K562 (cell line): ENCODE data around the gene CIAPIN1. TPM values are rescaled to one million over a fixed set of nuclear protein-coding genes. Genes with fewer than 3 reads are reported as not detected.

Experiments used
- ATAC-seq: fragments of 200-7000 bp; cut with Tn5 transposase; 3 replicates; pipeline ENCODE4 v1.9.1; 2020; ENCODE audit warnings: moderate library complexity
- BruUV-seq: library from RNA; stranded (reverse); fragments of 400-500 nt; replicated peaks from 2 replicates; lab custom pipeline; 2021; lab: Mats Ljungman, UMichigan
- CTCF ChIA-PET: fragments of 300-600 bp; formaldehyde crosslinking; extraction: SDS; loops from one replicate; lab custom pipeline; 2021; ENCODE audit warnings: low intra/inter-chr PET ratio; lab: Yijun Ruan, JAX
- POLR2A ChIA-PET: fragments of 300-600, 350-650 bp; sonication (Branson Sonifier 250); formaldehyde crosslinking; extraction: SDS; loops from one replicate; lab custom pipeline; 2021; ENCODE audit warnings: antibody characterized with exemption, inconsistent platforms; lab: Yijun Ruan, JAX
- DNase-seq, 4 experiments: peaks; one replicate each; pipeline versions ENCODE4 v3.0.0 to v3.0.0-alpha.2; 2011 to 2018; ENCODE audit warnings: low spot score in 3 of 4, mixed read lengths in 3 of 4; ENCODE audit errors: extremely low read depth in 1 of 4
- FAIRE-seq: peaks from 2 replicates; lab custom pipeline; 2011; peaks lifted over from hg19 to GRCh38; lab: Jason Lieb, UNC
- H2AFZ ChIP-seq: 2 replicates; pipeline ENCODE4 v1.6.0; 2011; ENCODE audit warnings: low read depth, low read length, control low read depth, inconsistent platforms
- H3K27ac ChIP-seq: fragments of 200-600 bp; 3 replicates; pipeline ENCODE4 v1.8.0; 2011; ENCODE audit warnings: low read depth, mild to moderate bottlenecking, control low read depth, inconsistent platforms, low read length, moderate library complexity, mixed read lengths; ENCODE audit errors: extremely low read depth
- H3K27me3 ChIP-seq, 2 experiments: fragments of 300-600 bp in 1 of 2; 2 replicates in 1 of 2; 3 replicates in 1 of 2; pipeline versions ENCODE4 v1.6.0 to v1.8.0; 2011; ENCODE audit warnings: inconsistent platforms in 2 of 2, low read length in 2 of 2, mild to moderate bottlenecking in 1 of 2, mixed read lengths in 1 of 2, moderate library complexity in 1 of 2; ENCODE audit not compliant: control insufficient read depth in 2 of 2, insufficient read depth in 2 of 2
- H3K36me3 ChIP-seq: fragments of 300-600 bp; 3 replicates; pipeline ENCODE4 v1.8.0; 2011; ENCODE audit warnings: mild to moderate bottlenecking, low read length, inconsistent platforms; ENCODE audit not compliant: control insufficient read depth, insufficient read depth
- H3K4me1 ChIP-seq, 2 experiments: fragments of 200-600 bp in 1 of 2; replicated peaks in 1 of 2; 2 replicates in 1 of 2; 3 replicates in 1 of 2; pipeline versions ENCODE4 v1.5.1 to v1.8.0; 2011; ENCODE audit warnings: inconsistent platforms in 2 of 2, low read length in 2 of 2, mild to moderate bottlenecking in 1 of 2, mixed read lengths in 1 of 2, moderate library complexity in 1 of 2; ENCODE audit not compliant: control insufficient read depth in 2 of 2, insufficient read depth in 2 of 2
- H3K4me2 ChIP-seq: 2 replicates; pipeline ENCODE4 v1.6.1; 2011; ENCODE audit warnings: low read length, control low read depth, inconsistent platforms, mixed read lengths; ENCODE audit not compliant: insufficient read depth
- H3K4me3 ChIP-seq: fragments of 200-600 bp; sonication (generic), shearing (Covaris generic); 2 replicates; pipeline ENCODE4 v1.5.1; 2016; ENCODE audit warnings: control low read depth, inconsistent platforms
- H3K79me2 ChIP-seq: fragments of 200-600 bp; 3 replicates; pipeline ENCODE4 v1.8.0; 2011; ENCODE audit warnings: low read length, inconsistent platforms; ENCODE audit not compliant: control insufficient read depth, insufficient read depth
- H3K9ac ChIP-seq, 2 experiments: 2 replicates each; pipeline versions ENCODE4 v1.6.0 to v1.6.1; 2011; ENCODE audit warnings: low read depth in 2 of 2, low read length in 2 of 2, control low read depth in 1 of 2, inconsistent platforms in 1 of 2, mild to moderate bottlenecking in 1 of 2, mixed read lengths in 1 of 2; ENCODE audit not compliant: insufficient read depth in 1 of 2
- H3K9me1 ChIP-seq: one replicate; pipeline ENCODE4 v1.6.0; 2011; ENCODE audit warnings: inconsistent platforms, mild to moderate bottlenecking, low read length, moderate library complexity; ENCODE audit not compliant: control insufficient read depth, insufficient read depth
- H3K9me3 ChIP-seq: replicated peaks from 2 replicates; pipeline ENCODE4 v1.5.1; 2011; ENCODE audit warnings: low read depth, low read length, inconsistent platforms; ENCODE audit not compliant: control insufficient read depth, insufficient read depth
- H4K20me1 ChIP-seq: replicated peaks from 2 replicates; pipeline ENCODE4 v1.6.1; 2011; ENCODE audit warnings: low read length, inconsistent platforms, mixed read lengths; ENCODE audit not compliant: control insufficient read depth, insufficient read depth
- DNMT1 ChIP-seq: fragments of 450-650 bp; IDR thresholded peaks from 2 replicates; pipeline ENCODE4 v1.6.1; 2016; ENCODE audit warnings: antibody characterized with exemption, mild to moderate bottlenecking
- ELF4 ChIP-seq: fragments of 450-650 bp; formaldehyde crosslinking; IDR thresholded peaks from 2 replicates; pipeline ENCODE4 v1.4.0; 2022; ENCODE audit warnings: missing genetic modification characterization
- ETV6 ChIP-seq, 3 experiments: fragments of 150-350 bp in 1 of 3; sonication (generic) in 1 of 3; formaldehyde crosslinking in 1 of 3; IDR thresholded peaks; 2 replicates each; pipeline versions ENCODE4 v1.6.1 to v1.8.0; 2014 to 2022; ENCODE audit warnings: borderline replicate concordance in 2 of 3, low read depth in 2 of 3, antibody characterized with exemption in 1 of 3, low read length in 1 of 3, mild to moderate bottlenecking in 1 of 3, missing genetic modification reagents in 1 of 3
- GABPB1 ChIP-seq: sonication (generic); formaldehyde crosslinking; IDR thresholded peaks from 2 replicates; pipeline ENCODE4 v1.8.0; 2022; ENCODE audit warnings: mild to moderate bottlenecking, missing genetic modification reagents
- HSF4 ChIP-seq: fragments of 250-450 bp; sonication (Bioruptor Pico); IDR thresholded peaks from 2 replicates; pipeline ENCODE4 v2.1.2; 2022; ENCODE audit warnings: mild to moderate bottlenecking, moderate library complexity, borderline replicate concordance
- KLF6 ChIP-seq: fragments of 250-450 bp; sonication (Bioruptor Pico); IDR thresholded peaks from 2 replicates; pipeline ENCODE4 v1.4.0; 2020; ENCODE audit warnings: mild to moderate bottlenecking, moderate library complexity, borderline replicate concordance
- MCM3 ChIP-seq: fragments of 450-650 bp; IDR thresholded peaks from 2 replicates; pipeline ENCODE4 v1.6.1; 2016
- NCOA6 ChIP-seq: fragments of 450-650 bp; IDR thresholded peaks from 2 replicates; pipeline ENCODE4 v1.6.1; 2017; ENCODE audit warnings: mild to moderate bottlenecking
- PHB2 ChIP-seq: fragments of 450-650 bp; IDR thresholded peaks from 2 replicates; pipeline ENCODE4 v1.6.1; 2017; ENCODE audit warnings: low read depth
- PRPF4 ChIP-seq: fragments of 200-400 bp; formaldehyde crosslinking; IDR thresholded peaks from one replicate; pipeline ENCODE4 v1.6.1; 2017; ENCODE audit warnings: low read length, low read depth, mild to moderate bottlenecking; ENCODE audit not compliant: insufficient read depth, poor library complexity, severe bottlenecking
- RBM39 ChIP-seq: fragments of 200-400 bp; formaldehyde crosslinking; optimal IDR thresholded peaks from 2 replicates; pipeline ENCODE3; 2018; ENCODE audit warnings: low read depth, low read length
- RFX5 ChIP-seq: IDR thresholded peaks from 2 replicates; pipeline ENCODE4 v1.6.1; 2011; ENCODE audit warnings: low read depth, mild to moderate bottlenecking, improper control_type of control experiment, low read length
- SMARCC2 ChIP-seq: fragments of 450-650 bp; IDR thresholded peaks from 2 replicates; pipeline ENCODE4 v1.6.1; 2017; ENCODE audit warnings: antibody characterized with exemption, moderate library complexity, mild to moderate bottlenecking, low read depth
- XRCC4 ChIP-seq: IDR thresholded peaks from one replicate; pipeline ENCODE4 v1.6.1; 2011; ENCODE audit not compliant: insufficient read depth, insufficient read length; ENCODE audit errors: extremely low read depth
- ZNF175 ChIP-seq: fragments of 200-800 bp; sonication (Bioruptor generic); IDR thresholded peaks from 2 replicates; pipeline ENCODE4 v1.6.1; 2016; ENCODE audit warnings: low read depth, mild to moderate bottlenecking, missing genetic modification characterization, missing compliant biosample characterization
- ZNF644 ChIP-seq: fragments of 200-800 bp; sonication (Bioruptor generic); IDR thresholded peaks from 2 replicates; pipeline ENCODE4 v1.6.1; 2016; ENCODE audit warnings: low read depth, missing genetic modification characterization, missing compliant biosample characterization
- ZNF75A ChIP-seq: fragments of 450-650 bp; formaldehyde crosslinking; IDR thresholded peaks from 2 replicates; pipeline ENCODE4 v1.4.0; 2020; ENCODE audit warnings: mild to moderate bottlenecking
- WGBS: fragments of 100-300 bp; shearing (Covaris generic); methylation state at CpG from one replicate; pipeline ENCODE4 v1.1.6; 2016; ENCODE audit warnings: low coverage, mixed read lengths; ENCODE audit not compliant: insufficient coverage; ENCODE audit errors: missing lambda C conversion rate; 5-methylcytosine and 5-hydroxymethylcytosine counted together
- in situ Hi-C: fragments of 300-500 bp; cut with MboI; formaldehyde crosslinking; loops from 4 replicates; pipeline ENCODE4 v1.15.0; 2018; ENCODE audit warnings: inconsistent platforms, mixed read lengths
- intact Hi-C: fragments of 100-400 bp; cut with micrococcal nuclease; formaldehyde crosslinking; loops from 2 replicates; pipeline ENCODE4 v1.14.2; 2022
- polyA plus RNA-seq, 8 experiments: library from polyadenylated mRNA; depleted of rRNA in 4 of 8; stranded (reverse) in 5 of 8; unstranded in 3 of 8; fragments of >200 nt; fragmentation: Nextera tagmentation in 2 of 8; fragmentation: Illumina TruSeq in 1 of 8; extraction: Ambion mirVana in 2 of 8; extraction: Trizol in 1 of 8; gene quantifications; 2 replicates each; pipeline versions ENCODE4 v1.2.1 to v1.2.3, GENCODE V29; 2011 to 2014; ENCODE audit warnings: inconsistent platforms in 1 of 8, missing spikeins in 1 of 8
- total RNA-seq, 7 experiments: library from RNA; depleted of rRNA in 6 of 7; stranded (reverse); fragments of >200 nt in 6 of 7; fragmentation: Illumina TruSeq in 2 of 7; extraction: Trizol in 2 of 7; gene quantifications; 2 replicates each; pipeline versions ENCODE4 v1.2.1 to v1.2.3, GENCODE V29; 2011 to 2021; ENCODE audit warnings: low replicate concordance in 1 of 7
- TF ChIP-seq, protein P1 (sequence below): fragments of 250-450 bp; sonication (Bioruptor Pico); IDR thresholded peaks from 2 replicates; pipeline ENCODE4 v1.4.0; 2020; ENCODE audit warnings: mild to moderate bottlenecking
- TF ChIP-seq, protein P2 (sequence below): fragments of 250-450 bp; sonication (Bioruptor Pico); IDR thresholded peaks from 2 replicates; pipeline ENCODE4 v1.8.0; 2021; ENCODE audit warnings: mild to moderate bottlenecking, moderate library complexity

CIAPIN1 gene
- total and polyA plus RNA-seq, 9 of the 15 experiments (the other 6 are each of a cell fraction or from before 2014, with no cell fraction given), result 71.8 to 263 (median 95.7) TPM

DNA sequence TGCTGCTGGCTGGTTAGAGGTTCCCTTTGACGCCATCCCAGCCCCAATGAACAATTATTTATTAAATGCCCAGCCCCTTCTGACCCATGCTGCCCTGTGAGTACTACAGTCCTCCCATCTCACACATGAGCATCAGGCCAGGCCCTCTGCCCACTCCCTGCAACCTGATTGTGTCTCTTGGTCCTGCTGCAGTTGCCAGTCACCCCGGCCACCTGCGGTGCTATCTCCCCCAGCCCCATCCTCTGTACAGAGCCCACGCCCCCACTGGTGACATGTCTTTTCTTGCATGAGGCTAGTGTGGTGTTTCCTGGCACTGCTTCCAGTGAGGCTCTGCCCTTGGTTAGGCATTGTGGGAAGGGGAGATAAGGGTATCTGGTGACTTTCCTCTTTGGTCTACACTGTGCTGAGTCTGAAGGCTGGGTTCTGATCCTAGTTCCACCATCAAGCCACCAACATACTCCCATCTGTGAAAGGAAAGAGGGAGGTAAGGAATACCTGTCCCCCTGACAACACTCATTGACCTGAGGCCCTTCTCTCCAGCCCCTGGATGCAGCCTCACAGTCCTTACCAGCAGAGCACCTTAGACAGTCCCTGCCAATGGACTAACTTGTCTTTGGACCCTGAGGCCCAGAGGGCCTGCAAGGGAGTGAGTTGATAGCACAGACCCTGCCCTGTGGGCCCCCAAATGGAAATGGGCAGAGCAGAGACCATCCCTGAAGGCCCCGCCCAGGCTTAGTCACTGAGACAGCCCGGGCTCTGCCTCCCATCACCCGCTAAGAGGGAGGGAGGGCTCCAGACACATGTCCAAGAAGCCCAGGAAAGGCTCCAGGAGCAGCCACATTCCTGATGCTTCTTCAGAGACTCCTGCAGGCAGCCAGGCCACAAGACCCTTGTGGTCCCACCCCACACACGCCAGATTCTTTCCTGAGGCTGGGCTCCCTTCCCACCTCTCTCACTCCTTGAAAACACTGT is 63.6 kb downstream of the CIAPIN1 start:
- intact Hi-C loops (no loop called here), in situ Hi-C loops (no loop called here)
- no peak for DNase-seq
- BruUV-seq, result no TSS peak
- H3K36me3 ChIP-seq, result no peaks in the 10 kb centered on the region
- H3K27ac ChIP-seq, result no peak overlapping the region
- no peak overlapping the region for H3K4me2 ChIP-seq
- POLR2A ChIA-PET, result interaction anchor here (1.2 kb wide), 1 partner anchor 10 kb away, joined by 3 read pairs; no protein-coding TSS in a partner anchor
- CTCF ChIA-PET, result no interaction called here
- under 1% methylated on average over 8 of the region's 8 CpGs for whole genome bisulfite sequencing
- H2AFZ ChIP-seq, result no peak overlapping the region
- no peaks in the 10 kb centered on the region for H3K9me3 ChIP-seq
- H4K20me1 ChIP-seq, result 0 out of 2 replicates have a peak, but pooled peaks cover 3% of the 10 kb centered on the region
- FAIRE-seq, result no peak
- peaks cover 26 to 69% of the 10 kb centered on the region in 2 experiments; a peak in 4 of 5 replicates for H3K27me3 ChIP-seq
- H3K4me3 ChIP-seq, result no peak overlapping the region
- H3K9ac ChIP-seq, result peak overlapping the region in 1 of 2 experiments; percentile 17; a peak in 1 of 4 replicates
- peaks cover 0 to 10% of the 10 kb centered on the region in 2 experiments; a peak in 2 of 5 replicates for H3K4me1 ChIP-seq
- H3K79me2 ChIP-seq, result no peaks in the 10 kb centered on the region
- no peaks in the 10 kb centered on the region for H3K9me1 ChIP-seq
- ATAC-seq, result no peak; the same call in 2 of the 3 replicates
- TF ChIP-seq NCOA6 (no peak), SMARCC2 (no peak), PHB2 (no peak), XRCC4 (no peak), ZNF175 (no peak), RFX5 (no peak), ZNF75A (CRISPR knock-in tag) (no peak), ZNF644 (tag) (no peak), RBM39 (no peak), HSF4 (CRISPR knock-in tag) (no peak), KLF6 (CRISPR knock-in tag) (no peak), MCM3 (no peak), DNMT1 (no peak), ETV6 (IDR thresholded peaks at IDR 0.05; ENCODE audit: borderline replicate concordance in 1 of 2, low read depth in 2 of 2, low read length in 1 of 2) (no peak), ETV6 (CRISPR knock-in tag; IDR thresholded peaks at IDR 0.05; ENCODE audit: borderline replicate concordance) (no peak), GABPB1 (no peak), ELF4 (no peak), PRPF4 (no peak)
- TF ChIP-seq, protein P1, sequence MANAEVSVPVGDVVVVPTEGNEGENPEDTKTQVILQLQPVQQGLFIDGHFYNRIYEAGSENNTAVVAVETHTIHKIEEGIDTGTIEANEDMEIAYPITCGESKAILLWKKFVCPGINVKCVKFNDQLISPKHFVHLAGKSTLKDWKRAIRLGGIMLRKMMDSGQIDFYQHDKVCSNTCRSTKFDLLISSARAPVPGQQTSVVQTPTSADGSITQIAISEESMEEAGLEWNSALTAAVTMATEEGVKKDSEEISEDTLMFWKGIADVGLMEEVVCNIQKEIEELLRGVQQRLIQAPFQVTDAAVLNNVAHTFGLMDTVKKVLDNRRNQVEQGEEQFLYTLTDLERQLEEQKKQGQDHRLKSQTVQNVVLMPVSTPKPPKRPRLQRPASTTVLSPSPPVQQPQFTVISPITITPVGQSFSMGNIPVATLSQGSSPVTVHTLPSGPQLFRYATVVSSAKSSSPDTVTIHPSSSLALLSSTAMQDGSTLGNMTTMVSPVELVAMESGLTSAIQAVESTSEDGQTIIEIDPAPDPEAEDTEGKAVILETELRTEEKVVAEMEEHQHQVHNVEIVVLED (CRISPR knock-in tag), result no peak
- TF ChIP-seq, protein P2, sequence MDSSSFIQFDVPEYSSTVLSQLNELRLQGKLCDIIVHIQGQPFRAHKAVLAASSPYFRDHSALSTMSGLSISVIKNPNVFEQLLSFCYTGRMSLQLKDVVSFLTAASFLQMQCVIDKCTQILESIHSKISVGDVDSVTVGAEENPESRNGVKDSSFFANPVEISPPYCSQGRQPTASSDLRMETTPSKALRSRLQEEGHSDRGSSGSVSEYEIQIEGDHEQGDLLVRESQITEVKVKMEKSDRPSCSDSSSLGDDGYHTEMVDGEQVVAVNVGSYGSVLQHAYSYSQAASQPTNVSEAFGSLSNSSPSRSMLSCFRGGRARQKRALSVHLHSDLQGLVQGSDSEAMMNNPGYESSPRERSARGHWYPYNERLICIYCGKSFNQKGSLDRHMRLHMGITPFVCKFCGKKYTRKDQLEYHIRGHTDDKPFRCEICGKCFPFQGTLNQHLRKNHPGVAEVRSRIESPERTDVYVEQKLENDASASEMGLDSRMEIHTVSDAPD, result no peak
